Measurements from ENCODE around the gene ATG3.

GRCh38 chr3:112597945-112598344, 36.2 kb upstream of the ATG3 start:
- TF ChIP-seq CTCF (IDR thresholded peaks at IDR 0.05) (no peak), ZFX (IDR thresholded peaks at IDR 0.05; ENCODE audit: borderline replicate concordance) (no peak)
